ENCODE measurements around the gene ZEB2.

Gene ZEB2

GRCh38 chr2:144479659-144480058 lies 40.3 kb downstream of the ZEB2 start:
- no peak overlapping the region for H3K27ac ChIP-seq

GRCh38 chr2:144479138-144479537 lies 40.8 kb downstream of the ZEB2 start:
- no peak for DNase-seq
- H3K9me3 ChIP-seq (ENCODE audit: severe bottlenecking) = no peaks in the 10 kb centered on the region
- H3K27me3 ChIP-seq (ENCODE audit: insufficient read depth, low read depth, severe bottlenecking) = no peaks in the 10 kb centered on the region
- TF ChIP-seq CTCF (IDR thresholded peaks at IDR 0.05; ENCODE audit: low read depth, low read length) = no peak
- H3K27ac ChIP-seq = no peak overlapping the region
- no peak overlapping the region for H3K4me3 ChIP-seq (ENCODE audit: low read depth, low read length)
- H3K36me3 ChIP-seq = no peaks in the 10 kb centered on the region

More at GRCh38 chr2:144479659-144480058, 40.3 kb downstream of the ZEB2 start:
- no peaks in the 10 kb centered on the region for H3K36me3 ChIP-seq
- H3K9me3 ChIP-seq (ENCODE audit: severe bottlenecking) = no peaks in the 10 kb centered on the region
- no peak for DNase-seq
- TF ChIP-seq CTCF (IDR thresholded peaks at IDR 0.05; ENCODE audit: low read depth, low read length) = no peak
- no peak overlapping the region for H3K4me3 ChIP-seq (ENCODE audit: low read depth, low read length)
- no peaks in the 10 kb centered on the region for H3K27me3 ChIP-seq (ENCODE audit: insufficient read depth, low read depth, severe bottlenecking)

- DNase-seq = no peak
- Histone ChIP-seq H3K36me3 (no peaks in the 10 kb centered on the region), H3K27me3 (ENCODE audit: insufficient read depth, low read depth, severe bottlenecking) (no peaks in the 10 kb centered on the region), H3K27ac (no peak overlapping the region), H3K9me3 (ENCODE audit: severe bottlenecking) (no peaks in the 10 kb centered on the region), H3K4me3 (ENCODE audit: low read depth, low read length) (no peak overlapping the region)
- TF ChIP-seq CTCF (IDR thresholded peaks at IDR 0.05; ENCODE audit: low read depth, low read length) = no peak
These were observed 42.0 kb downstream of the ZEB2 start for GRCh38 chr2:144477957-144478311.

GRCh38 chr2:144477281-144477956 lies 42.5 kb downstream of the ZEB2 start:
- Histone ChIP-seq H3K36me3 (no peaks in the 10 kb centered on the region), H3K27me3 (ENCODE audit: insufficient read depth, low read depth, severe bottlenecking) (no peaks in the 10 kb centered on the region), H3K27ac (no peak overlapping the region), H3K4me3 (ENCODE audit: low read depth, low read length) (no peak overlapping the region), H3K9me3 (ENCODE audit: severe bottlenecking) (no peaks in the 10 kb centered on the region)
- no peak for DNase-seq
- TF ChIP-seq CTCF (IDR thresholded peaks at IDR 0.05; ENCODE audit: low read depth, low read length) = no peak

- H3K36me3 ChIP-seq = no peaks in the 10 kb centered on the region
- TF ChIP-seq CTCF (IDR thresholded peaks at IDR 0.05; ENCODE audit: low read depth, low read length) = no peak
- no peaks in the 10 kb centered on the region for H3K9me3 ChIP-seq (ENCODE audit: severe bottlenecking)
- no peaks in the 10 kb centered on the region for H3K27me3 ChIP-seq (ENCODE audit: insufficient read depth, low read depth, severe bottlenecking)
- no peak overlapping the region for H3K4me3 ChIP-seq (ENCODE audit: low read depth, low read length)
- DNase-seq = no peak
- H3K27ac ChIP-seq = no peak overlapping the region
These were observed 43.2 kb downstream of the ZEB2 start for GRCh38 chr2:144476682-144477081.

All from WERI-Rb-1 (cell line).